ENCODE data around the gene ACSS3.
"Not testable (repeated sequence)": the region's sequence is repeated elsewhere in the genome, so short reads cannot be mapped to it uniquely, and the experiment has no call there.

The ACSS3 gene, protein sequence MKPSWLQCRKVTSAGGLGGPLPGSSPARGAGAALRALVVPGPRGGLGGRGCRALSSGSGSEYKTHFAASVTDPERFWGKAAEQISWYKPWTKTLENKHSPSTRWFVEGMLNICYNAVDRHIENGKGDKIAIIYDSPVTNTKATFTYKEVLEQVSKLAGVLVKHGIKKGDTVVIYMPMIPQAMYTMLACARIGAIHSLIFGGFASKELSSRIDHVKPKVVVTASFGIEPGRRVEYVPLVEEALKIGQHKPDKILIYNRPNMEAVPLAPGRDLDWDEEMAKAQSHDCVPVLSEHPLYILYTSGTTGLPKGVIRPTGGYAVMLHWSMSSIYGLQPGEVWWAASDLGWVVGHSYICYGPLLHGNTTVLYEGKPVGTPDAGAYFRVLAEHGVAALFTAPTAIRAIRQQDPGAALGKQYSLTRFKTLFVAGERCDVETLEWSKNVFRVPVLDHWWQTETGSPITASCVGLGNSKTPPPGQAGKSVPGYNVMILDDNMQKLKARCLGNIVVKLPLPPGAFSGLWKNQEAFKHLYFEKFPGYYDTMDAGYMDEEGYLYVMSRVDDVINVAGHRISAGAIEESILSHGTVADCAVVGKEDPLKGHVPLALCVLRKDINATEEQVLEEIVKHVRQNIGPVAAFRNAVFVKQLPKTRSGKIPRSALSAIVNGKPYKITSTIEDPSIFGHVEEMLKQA

DNA sequence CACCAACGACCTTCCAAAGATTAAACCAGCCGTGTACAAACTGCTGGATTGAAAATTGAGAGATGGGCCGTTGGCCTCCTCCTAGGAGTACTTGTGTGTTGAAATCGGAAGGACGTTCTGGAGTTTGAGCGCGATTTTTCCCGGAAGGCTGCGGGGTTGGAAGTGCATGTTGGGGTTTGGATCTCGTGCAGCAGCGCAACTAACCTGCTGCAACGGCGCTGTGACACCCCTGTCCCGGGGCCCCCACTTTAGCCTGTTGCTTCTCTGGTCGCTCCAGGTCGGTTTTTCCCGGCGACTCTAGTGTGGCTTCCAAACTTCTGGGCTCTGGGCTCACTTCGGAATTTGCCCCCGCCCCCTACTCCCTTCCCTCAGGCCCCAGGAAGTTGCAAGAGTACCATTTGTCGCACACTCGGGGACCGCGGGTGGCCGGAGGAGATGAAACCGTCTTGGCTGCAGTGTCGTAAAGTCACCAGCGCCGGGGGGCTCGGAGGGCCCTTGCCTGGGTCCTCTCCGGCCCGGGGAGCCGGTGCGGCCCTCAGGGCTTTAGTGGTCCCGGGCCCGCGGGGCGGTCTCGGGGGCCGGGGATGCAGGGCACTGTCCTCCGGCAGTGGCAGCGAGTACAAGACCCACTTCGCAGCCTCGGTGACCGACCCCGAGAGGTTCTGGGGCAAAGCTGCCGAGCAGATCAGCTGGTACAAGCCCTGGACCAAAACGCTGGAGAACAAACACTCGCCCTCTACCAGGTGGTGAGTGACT is at the start of gene ACSS3:
Gene ACSS3 (plus strand): TSS at position 394 of the 756 bp plus-strand sequence. CDS start 42 bp downstream, at position 436.
- CTCF ChIA-PET, result no interaction called here
- POLR2A ChIA-PET, result no interaction called here
- TF ChIP-seq, protein P1, sequence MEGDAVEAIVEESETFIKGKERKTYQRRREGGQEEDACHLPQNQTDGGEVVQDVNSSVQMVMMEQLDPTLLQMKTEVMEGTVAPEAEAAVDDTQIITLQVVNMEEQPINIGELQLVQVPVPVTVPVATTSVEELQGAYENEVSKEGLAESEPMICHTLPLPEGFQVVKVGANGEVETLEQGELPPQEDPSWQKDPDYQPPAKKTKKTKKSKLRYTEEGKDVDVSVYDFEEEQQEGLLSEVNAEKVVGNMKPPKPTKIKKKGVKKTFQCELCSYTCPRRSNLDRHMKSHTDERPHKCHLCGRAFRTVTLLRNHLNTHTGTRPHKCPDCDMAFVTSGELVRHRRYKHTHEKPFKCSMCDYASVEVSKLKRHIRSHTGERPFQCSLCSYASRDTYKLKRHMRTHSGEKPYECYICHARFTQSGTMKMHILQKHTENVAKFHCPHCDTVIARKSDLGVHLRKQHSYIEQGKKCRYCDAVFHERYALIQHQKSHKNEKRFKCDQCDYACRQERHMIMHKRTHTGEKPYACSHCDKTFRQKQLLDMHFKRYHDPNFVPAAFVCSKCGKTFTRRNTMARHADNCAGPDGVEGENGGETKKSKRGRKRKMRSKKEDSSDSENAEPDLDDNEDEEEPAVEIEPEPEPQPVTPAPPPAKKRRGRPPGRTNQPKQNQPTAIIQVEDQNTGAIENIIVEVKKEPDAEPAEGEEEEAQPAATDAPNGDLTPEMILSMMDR (IDR thresholded peaks at IDR 0.05; ENCODE audit: control extremely low read depth, extremely low read depth, low read depth, missing control alignments), result no peak
- DNase-seq (ENCODE audit: extremely low spot score), result no peak

DNA sequence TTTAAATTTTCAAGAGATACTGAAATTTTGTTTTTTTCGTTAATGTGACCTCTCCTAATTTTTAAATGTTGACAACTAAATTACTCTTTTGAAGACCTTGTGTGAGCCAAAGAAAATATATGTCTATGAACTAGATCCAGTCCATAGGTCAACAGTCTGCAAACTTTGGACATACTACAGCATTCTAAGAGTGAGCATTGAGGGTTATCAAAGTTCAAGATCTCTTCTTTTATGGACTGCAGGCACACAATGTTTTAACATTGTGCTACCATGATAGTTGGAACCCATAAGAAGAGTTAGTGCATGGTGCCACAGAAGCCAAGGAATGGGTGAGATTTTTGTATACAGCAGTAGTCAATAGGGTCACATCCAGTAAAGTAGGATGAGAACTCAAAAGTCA is 43.0 kb upstream of the ACSS3 start:
- TF ChIP-seq, protein P1 (IDR thresholded peaks at IDR 0.05; ENCODE audit: control extremely low read depth, extremely low read depth, low read depth, missing control alignments), result no peak
- ChIA-PET CTCF (no interaction called here), POLR2A (no interaction called here)
- DNase-seq (ENCODE audit: extremely low spot score), result no peak

DNA sequence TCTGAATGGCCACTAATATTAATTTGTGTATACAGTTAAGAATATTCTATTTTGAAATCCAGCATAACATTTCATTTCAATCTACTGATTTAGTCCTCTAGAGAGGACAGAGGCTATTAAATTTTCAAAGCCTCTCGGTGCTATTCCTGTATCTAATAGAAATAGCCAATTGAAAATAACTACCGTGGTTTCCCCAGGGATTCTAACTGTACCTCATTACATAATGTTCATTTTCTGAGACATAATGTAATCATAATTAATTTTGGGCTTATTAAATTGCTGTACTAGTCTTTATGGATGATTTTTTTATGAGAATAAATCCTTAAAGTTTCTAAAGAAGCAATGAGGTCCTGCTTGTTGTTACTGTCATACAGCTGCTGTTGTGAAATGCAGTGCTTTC is 38.6 kb upstream of the ACSS3 start:
- CTCF ChIA-PET, result no interaction called here
- POLR2A ChIA-PET, result no interaction called here
- TF ChIP-seq, protein P1 (IDR thresholded peaks at IDR 0.05; ENCODE audit: control extremely low read depth, extremely low read depth, low read depth, missing control alignments), result no peak
- no peak for DNase-seq (ENCODE audit: extremely low spot score)

DNA sequence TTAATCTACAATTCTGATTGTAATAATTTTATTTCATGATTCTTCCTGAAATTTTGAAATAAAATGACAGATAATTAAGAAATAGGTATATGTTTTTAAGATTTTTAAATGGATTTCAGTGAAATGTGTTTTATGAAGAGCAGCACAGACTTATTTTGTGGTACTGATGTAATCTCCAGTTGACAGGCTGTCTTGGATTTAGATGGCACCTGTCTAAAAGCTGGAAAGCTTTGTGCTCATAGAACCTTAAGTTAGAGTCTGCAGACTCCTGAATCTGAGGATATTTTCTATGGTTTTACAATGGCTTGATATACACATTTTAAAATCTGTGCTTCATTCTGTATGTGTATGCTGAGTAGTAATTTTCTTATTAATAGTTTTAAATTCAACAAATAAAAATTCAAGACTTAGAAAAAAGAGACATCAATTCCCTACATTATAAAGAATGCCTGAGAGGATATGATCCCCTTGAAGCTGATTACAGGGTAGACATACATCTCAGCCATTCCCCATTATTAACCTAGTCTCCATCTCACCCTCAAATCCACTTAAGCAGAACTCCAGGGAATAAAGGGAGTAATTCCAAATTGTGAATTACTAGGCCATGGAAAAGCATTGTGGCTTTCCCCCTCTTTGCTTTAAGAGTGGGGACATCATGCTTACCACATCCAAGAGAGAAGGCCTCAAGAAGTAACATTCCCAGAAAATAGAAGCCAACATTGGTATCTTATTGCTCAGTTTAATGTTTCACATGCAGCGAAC is 33.7 kb upstream of the ACSS3 start:
- ChIA-PET POLR2A (no interaction called here), CTCF (no interaction called here)
- DNase-seq (ENCODE audit: extremely low spot score), result no peak
- TF ChIP-seq, protein P1 (IDR thresholded peaks at IDR 0.05; ENCODE audit: control extremely low read depth, extremely low read depth, low read depth, missing control alignments), result no peak

DNA sequence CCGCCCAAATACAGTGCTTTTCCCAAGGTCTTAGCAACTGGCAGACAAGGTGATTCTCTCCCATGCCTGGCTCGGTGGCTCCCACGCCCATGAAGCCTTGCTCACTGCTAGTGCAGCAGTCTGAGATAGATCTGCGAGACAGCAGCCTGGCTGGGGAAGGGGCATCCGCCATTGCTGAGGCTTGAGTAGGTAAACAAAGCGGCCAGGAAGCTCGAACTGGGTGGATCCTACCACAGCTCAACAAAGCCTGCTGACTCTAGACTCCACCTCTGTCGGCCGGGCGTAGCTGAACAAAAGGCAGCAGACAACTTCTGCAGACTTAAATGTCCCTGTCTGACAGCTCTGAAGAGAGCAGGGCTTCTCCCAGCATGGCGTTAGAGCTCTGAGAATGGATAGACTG is 12.9 kb upstream of the ACSS3 start:
- CTCF ChIA-PET; POLR2A ChIA-PET; DNase-seq (ENCODE audit: extremely low spot score): not testable (repeated sequence)

DNA sequence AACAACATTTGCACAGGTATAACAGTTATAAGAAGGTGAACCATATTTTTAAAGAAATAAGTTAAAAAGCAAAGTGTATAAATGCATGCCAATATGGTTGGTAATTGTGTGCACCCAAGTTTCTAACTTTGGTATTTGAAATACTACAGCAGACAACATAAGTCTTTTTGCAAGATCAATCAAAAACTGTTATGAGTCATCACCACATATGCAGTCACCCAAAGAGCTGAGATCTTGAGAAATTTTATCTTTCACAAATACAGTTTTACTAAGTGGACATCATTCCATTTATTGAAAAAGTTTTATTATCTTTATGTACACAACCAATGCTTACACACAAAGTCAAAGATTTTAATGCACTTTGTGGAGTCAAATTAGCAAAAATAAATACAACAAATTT is 7.0 kb upstream of the ACSS3 start:
- CTCF ChIA-PET, result no interaction called here
- TF ChIP-seq, protein P1 (IDR thresholded peaks at IDR 0.05; ENCODE audit: control extremely low read depth, extremely low read depth, low read depth, missing control alignments), result no peak
- no peak for DNase-seq (ENCODE audit: extremely low spot score)
- POLR2A ChIA-PET, result no interaction called here
